ENCODE results near the gene DEUP1.

DEUP1 gene

GRCh38 chr11:93474123-93474522, 143.6 kb downstream of the DEUP1 start:
- no peak overlapping the region for H3K4me3 ChIP-seq (ENCODE audit: low read depth, low read length)
- DNase-seq (ENCODE audit: low read depth), result no peak
- TF ChIP-seq CTCF (conservative IDR thresholded peaks at IDR 0.05; ENCODE audit: low read depth, low read length), result no peak

GRCh38 chr11:93476796-93477195, 146.3 kb downstream of the DEUP1 start:
- peak; percentile 64 for DNase-seq (ENCODE audit: low read depth)
- no peak for TF ChIP-seq CTCF (conservative IDR thresholded peaks at IDR 0.05; ENCODE audit: low read depth, low read length)
- H3K4me3 ChIP-seq (ENCODE audit: low read depth, low read length), result no peak overlapping the region

- H3K4me3 ChIP-seq (ENCODE audit: low read depth, low read length), result no peak overlapping the region
- no peak for TF ChIP-seq CTCF (conservative IDR thresholded peaks at IDR 0.05; ENCODE audit: low read depth, low read length)
- peak; percentile 37 for DNase-seq (ENCODE audit: low read depth)
Observed at GRCh38 chr11:93477684-93478234, 147.2 kb downstream of the DEUP1 start.

GRCh38 chr11:93478841-93479240, 148.3 kb downstream of the DEUP1 start:
- no peak for TF ChIP-seq CTCF (conservative IDR thresholded peaks at IDR 0.05; ENCODE audit: low read depth, low read length)
- no peak overlapping the region for H3K4me3 ChIP-seq (ENCODE audit: low read depth, low read length)
- DNase-seq (ENCODE audit: low read depth), result no peak

GRCh38 chr11:93480256-93480655, 149.7 kb downstream of the DEUP1 start:
- TF ChIP-seq CTCF (conservative IDR thresholded peaks at IDR 0.05; ENCODE audit: low read depth, low read length), result no peak
- DNase-seq (ENCODE audit: low read depth), result no peak
- H3K4me3 ChIP-seq (ENCODE audit: low read depth, low read length), result no peak overlapping the region

- TF ChIP-seq CTCF (conservative IDR thresholded peaks at IDR 0.05; ENCODE audit: low read depth, low read length), result no peak
- no peak for DNase-seq (ENCODE audit: low read depth)
- no peak overlapping the region for H3K4me3 ChIP-seq (ENCODE audit: low read depth, low read length)
Observed at GRCh38 chr11:93480756-93481155, 150.2 kb downstream of the DEUP1 start.

- H3K4me3 ChIP-seq (ENCODE audit: low read depth, low read length), result no peak overlapping the region
- no peak for TF ChIP-seq CTCF (conservative IDR thresholded peaks at IDR 0.05; ENCODE audit: low read depth, low read length)
- DNase-seq (ENCODE audit: low read depth), result no peak
Observed at GRCh38 chr11:93481279-93481678, 150.7 kb downstream of the DEUP1 start.
